HG03469 (cell line): ENCODE data around the gene MYT1.
"Not testable (repeated sequence)": the region's sequence is repeated elsewhere in the genome, so short reads cannot be mapped to it uniquely, and the experiment has no call there.

Experiments
- ATAC-seq: cut with Tn5 transposase; IDR thresholded peaks from one replicate; pipeline ENCODE4 v1.9.1; 2021; ENCODE audit warnings: mild to moderate bottlenecking, moderate library complexity, moderate number of reproducible peaks; ENCODE audit not compliant: unreplicated experiment

The MYT1 gene

DNA sequence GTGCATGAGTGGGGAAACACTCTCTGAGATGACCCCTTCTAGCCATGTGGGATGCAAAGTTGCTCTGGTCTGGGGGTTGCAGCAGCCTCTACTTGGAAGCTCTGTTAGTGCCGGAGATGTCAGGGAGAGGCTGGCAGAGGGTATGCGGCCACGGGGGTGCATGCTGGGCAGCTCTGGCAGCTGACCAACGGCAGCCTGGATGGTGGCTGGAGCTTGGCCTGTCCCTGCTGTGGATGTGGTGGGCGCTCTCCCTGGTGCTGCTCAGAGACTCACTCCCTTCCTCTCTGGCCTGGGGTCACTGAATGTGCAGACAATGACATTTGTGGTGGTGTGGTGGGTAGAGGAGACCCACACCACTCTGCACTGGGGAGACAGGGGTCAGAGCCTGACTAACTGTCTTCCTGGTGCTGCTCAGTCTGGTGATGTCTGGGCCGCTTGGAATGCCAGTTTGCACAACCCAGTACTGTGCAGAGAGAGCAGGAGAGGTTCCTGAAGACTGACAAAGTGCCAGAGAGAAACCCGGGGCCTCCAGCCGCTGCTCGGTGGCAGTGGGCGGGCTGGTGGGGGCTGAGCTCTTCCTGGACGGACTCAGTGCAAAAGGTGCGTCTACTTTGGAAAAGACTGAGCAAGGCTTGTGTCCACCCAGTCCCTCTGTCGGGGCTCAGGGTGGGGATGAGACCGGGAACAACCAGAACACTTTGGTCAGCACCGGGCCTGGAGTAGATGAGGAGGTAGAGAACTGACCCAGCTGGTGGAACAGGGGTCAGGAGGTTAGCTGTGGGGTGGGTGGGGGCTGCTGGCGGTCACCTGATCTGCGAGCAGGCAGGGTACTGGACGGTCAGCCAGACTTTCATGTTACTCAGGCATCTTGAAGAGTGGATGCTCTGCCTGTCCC, 2.7 kb downstream of the MYT1 start:
- ATAC-seq = no peak

DNA sequence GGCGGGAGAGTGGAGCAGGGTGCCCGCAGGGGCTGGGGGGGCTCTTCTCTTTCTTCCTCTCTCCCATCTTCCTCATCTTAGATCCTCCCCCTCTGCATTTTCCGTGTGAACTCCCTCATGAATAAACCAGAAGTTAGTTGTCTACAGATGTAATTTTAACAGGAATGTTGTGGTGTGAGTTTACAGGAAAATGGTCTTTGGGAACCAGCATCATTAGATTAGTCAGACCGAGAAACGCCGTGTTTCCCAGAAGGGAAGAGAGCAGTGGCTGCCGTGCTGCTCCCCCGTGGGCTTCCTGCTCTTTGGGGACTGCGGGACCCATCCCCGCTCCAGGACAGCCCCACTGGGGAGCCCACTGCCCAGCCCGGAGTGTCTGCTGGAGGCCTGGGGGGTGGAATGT, 3.4 kb downstream of the MYT1 start:
- no peak for ATAC-seq

DNA sequence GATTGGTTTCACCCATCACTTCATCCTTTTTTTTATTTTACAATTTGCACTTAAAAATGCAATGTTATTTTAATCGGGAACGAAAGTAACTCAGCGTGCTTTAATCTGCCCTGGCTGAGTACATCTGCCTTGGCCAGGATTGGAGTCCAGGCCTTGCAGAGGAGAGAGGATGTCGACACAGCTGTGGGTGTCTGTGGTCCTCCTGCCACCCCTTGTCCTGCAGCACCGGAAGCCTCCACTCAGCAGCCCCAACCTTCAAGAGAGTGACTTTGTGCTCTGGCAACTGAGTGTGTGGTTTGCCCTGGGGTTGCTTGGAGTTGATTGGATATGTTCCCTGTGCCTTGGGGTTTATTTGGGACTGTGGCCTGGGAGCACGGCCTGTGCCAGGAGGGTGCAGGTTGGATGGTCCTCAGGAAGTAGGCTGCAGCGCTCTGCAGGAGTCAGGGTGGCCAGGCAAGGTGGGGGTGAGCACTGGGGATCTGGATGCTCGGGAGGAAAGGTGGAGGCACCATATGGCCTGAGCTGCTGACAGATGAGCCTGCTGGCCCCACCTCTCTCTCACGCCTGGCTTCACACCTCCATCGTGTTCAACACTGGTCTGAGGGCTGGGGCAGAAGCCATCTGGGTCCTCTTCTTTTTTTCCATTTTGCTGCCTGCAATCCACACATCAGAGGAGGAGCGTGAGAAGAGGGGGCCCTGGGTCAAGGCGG, 4.3 kb downstream of the MYT1 start:
- ATAC-seq = no peak

DNA sequence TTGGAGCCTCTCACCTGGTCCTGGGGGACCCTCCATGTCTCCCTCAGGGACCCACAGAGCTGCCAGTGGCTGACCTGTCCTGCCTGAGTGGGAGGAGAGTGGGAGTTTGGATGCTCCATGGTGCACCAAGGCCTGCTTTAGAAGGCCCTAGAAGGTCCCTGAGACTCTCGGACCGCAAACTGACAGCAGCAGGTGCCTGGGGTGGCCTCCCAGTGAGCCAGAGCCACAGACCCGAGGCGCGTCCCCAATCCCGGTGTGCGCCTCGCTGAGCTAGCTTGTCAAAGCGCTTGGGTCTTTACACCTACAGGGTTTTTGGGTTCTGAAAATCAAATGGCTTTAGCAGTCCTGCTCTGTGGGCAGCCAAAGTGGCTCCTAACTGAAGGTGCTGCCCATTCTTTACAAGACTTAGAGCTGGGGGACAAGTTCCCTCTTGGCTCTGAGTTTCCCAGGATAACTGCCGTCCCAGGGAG, 4.9 kb downstream of the MYT1 start:
- ATAC-seq = no peak

DNA sequence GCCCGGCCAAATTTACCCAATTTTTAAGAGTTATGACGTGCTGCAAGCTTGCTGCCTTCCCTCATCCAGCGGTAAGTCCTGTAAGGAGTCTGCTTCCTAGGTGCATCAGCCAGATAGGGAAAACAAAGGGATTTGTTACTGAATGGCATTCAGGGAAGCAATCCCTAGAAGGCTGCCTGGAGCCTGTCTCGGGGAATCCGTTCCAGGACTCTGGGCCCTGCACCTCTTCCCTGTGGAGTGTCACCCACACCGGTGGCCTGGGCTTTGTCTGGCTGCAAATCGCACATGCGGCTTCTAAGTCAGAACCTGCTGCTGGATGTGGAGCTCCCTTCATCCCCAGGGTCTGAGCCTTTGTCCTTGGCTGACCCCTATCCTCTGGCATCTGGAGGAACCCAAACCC, 7.0 kb downstream of the MYT1 start:
- ATAC-seq = no peak

DNA sequence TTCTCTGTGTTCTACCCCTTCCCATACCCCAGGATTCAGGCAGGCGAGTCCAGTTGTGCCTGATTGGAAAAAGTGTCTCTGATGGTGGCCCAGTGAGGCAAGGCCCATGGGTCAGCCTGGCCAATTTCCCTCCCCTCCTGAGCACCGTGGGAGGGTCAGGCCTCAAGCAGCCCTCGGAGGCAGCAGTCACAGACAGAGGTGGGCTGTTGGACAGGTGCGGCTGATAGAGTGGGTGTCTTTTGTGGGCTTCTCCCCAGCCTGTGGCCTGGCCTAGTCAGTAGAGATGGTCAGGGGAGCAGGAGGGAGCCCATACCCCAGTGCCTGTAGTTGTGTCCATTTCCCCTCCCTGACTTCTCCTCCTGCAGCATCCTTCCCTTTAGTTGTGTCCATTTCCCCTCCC, 8.9 kb downstream of the MYT1 start:
- ATAC-seq = no peak

DNA sequence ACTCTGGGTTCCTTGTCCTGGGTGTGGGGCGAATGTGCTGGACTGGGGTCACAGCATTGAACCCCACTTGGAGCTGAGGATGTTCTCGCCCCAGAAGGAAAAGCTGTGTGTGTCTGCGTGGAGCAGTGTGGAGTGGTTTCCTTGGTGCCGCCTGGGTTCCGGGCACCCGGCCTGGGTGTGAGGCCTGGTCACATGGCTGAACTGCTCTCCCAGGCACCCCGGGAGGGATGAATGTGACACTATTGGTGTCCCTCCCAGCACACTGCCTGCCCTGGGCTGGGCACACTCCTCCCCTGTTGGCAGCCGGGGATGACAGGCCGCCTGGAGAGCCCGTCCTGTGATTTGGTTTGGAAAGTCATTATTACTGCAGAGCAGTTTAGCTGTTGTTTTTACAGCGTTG, 12.3 kb downstream of the MYT1 start:
- ATAC-seq = no peak

DNA sequence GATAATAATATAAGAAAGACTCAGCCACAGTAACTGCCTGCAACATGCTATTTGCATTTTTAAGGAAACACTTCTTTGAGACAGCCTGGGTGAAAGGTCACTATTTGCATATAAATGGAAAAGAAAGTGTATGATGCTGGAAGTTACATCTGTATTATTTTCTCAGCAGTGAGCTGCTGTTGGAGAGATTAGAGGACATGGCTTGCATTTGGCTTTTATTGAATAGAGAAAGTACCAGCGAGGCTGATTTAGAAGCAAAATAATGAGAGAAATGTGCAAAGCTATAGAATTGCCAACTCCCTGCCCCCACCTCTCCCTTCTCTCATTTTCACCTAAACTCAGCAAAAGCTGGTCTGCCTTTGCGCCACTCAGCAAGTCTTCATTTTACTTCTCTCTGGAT, 12.7 kb downstream of the MYT1 start:
- no peak for ATAC-seq

DNA sequence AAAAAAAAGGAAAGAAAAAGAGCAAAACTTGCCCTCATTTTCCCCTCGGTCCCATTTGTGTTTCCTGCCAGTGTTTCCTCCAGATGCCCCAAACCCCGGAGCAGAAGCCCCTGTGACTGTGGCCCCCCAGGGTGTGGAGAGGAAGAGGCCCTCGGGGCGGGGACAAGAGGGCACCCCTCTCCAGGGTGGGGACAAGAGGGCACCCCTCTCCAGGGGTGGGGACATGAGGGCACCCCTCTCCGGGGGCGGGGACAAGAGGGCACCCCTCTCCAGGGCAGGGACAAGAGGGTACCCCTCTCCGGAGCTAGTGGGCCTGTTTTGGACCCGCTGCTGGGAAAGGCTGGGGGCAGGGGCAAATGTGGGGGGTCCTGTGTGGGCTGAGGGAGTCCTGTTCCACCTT, 13.1 kb downstream of the MYT1 start:
- no peak for ATAC-seq

DNA sequence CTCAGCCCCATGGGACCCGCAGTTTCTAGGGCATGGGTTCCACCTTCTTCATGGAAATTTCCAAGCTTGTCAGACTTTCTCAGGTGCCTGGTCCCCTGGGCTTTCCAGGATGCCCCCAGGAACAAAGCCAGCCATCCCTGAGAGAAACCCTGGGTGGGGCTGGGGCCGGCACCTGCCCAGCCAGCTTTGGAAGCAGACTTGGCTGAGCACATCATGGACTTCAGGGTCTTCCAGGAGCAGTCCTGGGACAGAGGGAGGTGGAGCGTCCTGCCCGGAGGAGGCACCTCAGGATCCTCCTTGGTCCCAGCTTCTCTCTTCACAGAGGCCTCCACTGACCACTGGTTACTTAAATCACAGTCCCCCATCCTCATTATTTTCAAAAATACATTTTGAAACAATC, 13.5 kb downstream of the MYT1 start:
- no peak for ATAC-seq

DNA sequence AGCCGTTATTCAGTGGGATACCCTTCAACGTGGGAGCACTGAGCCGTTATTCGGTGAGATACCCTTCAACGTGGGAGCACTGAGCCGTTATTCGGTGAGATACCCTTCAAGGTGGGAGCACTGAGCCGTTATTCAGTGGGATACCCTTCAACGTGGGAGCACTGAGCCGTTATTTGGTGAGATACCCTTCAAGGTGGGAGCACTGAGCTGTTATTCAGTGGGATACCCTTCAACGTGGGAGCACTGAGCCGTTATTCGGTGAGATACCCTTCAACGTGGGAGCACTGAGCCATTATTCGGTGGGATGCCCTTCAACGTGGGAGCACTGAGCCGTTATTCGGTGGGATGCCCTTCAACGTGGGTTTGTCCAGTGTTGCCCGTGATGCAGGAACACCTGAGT, 14.7 kb downstream of the MYT1 start:
- ATAC-seq = not testable (repeated sequence)

DNA sequence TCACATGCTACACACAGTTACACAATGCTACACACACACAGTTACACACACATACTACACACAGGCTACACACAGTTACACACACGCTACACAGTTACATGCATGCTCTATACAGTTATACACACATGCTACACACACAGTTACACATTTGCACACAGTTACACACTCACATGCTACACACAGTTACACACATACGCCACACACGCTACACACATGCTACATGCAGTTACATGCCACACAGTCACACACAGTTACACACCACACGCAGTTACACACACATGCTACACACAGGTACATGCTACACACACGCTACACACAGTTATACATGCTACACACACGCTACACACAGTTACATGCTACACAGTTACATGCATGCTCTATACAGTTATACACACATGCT, 15.6 kb downstream of the MYT1 start:
- ATAC-seq = no peak

DNA sequence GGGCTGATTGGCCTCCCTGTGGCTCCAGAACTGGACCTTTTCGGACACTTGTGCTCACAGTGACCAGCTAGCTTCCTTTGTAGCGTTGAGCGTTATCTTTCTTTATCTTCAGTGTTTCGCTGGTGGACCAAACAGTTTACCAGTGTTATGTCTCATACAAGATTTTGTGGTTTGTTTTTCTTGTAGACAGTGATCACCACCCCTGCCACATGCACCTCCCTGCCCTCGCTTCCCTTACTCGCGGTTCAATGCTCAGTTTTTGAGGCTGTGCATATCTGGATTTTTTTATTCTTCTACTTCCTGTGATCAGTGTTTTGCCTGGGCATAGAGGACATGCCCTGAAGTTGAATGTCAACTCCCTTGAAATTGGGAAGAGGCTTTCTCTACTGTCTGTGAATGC, 16.4 kb downstream of the MYT1 start:
- no peak for ATAC-seq

DNA sequence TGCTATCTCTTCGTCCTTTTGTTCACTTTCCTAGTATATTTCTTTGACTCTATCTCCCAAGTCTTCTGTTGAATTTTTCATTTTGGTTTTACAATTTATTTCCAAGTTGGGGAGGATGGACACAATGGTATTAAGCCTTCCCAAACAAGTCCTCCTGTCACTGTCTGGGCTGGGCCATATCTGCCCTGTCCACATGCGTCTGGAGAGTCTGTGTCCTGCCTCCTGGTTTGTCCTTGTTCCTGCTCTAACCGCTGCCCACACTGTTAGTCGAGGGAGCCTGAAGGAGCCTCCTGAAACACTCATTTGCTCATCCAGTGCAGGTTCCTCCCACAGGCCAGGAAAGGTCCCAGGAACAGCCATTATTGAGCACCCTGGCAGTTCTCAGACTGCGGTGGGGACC, 17.1 kb downstream of the MYT1 start:
- no peak for ATAC-seq

DNA sequence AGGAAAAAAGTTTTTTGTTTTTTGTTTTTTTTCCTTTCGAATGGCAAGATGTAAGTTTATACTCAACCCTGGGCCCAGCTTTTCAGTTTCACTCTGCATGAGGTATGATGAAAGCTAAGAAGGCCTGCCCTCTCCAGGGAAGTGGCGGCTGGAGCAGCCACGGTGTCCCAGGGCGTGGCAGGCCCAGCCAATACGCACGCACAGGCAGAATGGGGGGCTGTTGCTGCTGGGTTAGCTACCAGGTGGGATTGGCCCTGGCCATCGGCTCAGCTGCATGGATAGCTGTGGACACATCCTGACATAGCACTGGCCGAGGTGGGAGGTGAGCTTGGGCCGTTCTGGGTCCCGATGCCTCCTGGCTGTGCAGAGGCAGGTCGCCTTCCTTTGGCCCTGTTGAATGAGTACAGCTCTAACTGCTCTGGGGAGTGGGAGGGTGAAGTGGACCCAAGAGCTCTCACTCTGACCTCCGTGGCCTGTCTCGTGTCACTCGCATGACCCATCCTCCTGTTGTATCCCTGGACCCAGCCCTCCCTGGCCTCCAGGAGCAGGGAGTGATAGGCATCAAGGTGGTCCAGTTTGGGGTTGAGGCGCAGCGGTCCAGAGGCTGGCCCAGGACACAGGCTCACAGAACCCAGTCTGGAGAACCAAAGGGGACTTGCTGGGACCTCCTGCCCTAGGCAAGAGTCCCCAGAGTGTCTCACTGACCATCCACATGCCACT, 18.1 kb downstream of the MYT1 start:
- no peak for ATAC-seq

DNA sequence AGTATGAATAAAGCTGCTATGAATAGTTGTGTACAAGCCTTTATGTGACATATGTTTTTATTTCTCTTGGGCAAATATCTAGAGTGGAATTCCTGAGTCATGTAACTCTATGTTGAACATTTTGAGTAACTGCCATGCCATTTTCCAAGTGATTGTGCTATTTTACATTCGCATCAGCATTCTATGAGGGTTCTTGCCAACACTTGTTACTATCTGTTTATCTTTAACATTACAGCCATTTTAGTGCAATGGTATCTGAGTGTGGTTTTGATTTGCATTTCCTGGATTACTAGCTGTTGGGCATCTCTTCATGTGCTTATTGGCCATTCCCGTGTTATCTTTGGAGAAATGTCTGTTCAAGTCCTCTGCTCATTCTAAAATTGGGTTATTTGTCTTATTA, 19.1 kb downstream of the MYT1 start:
- ATAC-seq = no peak

DNA sequence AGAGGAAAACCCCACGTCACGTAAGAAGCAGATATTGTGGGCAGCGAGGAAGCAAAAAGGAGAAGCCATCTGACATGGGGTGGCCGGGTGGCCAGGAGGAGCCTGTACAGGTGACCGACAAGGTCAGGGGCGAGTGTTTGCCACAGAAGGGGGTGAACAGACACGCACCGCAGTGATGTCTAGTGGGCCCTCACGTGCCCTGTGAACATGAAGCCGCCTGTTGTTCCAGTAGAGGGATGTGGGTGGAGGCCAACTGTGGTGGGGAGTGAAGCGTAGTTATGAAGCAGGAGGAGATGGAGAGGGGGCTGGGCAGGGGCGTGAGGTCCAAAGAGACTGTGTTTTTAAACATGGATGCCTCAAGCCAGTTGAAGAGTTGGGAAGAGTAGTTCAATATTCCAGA, 20.5 kb downstream of the MYT1 start:
- no peak for ATAC-seq

DNA sequence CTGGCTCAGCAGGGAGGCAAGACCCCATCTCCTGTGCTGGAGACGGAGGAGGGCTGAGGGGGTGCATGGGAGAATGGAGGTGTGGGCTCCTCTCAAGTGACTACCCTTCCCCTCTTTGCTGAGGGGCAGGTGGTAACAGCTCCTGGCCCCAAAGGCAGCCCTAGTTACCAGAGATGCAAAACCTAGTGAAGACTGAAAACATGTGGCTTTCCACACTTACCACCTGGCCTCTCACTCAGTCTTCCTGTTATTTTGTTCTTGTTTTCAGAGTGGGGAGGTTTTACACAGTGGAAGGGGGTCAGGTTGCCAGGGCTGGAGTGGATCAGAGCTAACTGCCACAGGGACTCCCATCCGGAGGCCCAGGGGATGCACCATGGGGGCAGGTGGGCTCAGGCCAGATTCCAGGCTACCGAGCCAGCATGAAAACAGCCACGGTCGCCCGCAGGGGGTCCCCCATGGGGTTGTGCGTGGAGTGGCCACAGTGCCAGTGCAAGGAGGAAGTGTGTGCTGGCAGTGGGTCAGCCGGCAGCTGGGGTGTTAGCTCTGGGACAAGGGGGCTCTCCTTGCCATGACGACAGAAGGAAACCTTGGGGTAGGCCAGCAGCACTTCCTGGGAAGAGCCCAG, 21.1 kb downstream of the MYT1 start:
- no peak for ATAC-seq

DNA sequence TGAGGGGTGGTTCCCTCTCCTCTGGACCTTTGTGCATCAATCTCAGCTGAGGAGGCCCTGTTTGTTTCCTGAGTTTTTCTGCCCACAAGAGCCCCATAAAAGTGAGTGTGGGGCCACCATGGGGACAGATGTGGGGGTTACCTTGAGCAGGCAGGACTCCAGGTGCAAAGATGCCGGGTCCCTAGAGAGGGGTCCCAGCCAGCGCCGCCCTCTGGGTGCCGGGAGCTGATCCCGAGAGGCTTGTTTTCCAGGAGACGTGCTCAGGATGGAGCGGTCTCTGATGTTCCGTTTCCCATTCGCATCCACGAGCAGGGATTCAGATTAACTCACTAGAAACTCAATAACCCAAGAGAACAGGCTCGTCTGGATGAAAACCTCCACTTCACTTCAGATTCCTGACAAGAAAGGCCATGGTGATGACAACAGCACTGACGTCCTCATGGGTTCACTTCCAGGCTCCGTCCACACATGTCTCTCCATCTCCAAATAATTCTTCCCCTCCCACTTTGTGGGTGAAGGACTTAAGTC, 21.9 kb downstream of the MYT1 start:
- ATAC-seq = no peak

DNA sequence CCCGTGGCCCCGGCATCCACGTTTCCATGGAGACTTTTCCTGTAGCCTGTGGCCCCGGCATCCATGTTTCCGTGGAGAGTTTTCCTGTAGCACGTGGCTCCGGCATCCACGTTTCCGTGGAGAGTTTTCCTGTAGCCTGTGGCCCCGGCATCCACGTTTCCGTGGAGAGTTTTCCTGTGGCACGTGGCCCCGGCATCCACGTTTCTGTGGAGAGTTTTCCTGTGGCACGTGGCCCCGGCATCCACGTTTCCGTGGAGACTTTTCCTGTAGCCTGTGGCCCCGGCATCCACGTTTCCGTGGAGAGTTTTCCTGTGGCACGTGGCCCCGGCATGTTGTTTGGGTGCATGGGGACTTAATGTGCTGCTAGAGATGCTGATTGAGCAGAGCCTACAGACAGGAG, 23.0 kb downstream of the MYT1 start:
- not testable (repeated sequence) for ATAC-seq

DNA sequence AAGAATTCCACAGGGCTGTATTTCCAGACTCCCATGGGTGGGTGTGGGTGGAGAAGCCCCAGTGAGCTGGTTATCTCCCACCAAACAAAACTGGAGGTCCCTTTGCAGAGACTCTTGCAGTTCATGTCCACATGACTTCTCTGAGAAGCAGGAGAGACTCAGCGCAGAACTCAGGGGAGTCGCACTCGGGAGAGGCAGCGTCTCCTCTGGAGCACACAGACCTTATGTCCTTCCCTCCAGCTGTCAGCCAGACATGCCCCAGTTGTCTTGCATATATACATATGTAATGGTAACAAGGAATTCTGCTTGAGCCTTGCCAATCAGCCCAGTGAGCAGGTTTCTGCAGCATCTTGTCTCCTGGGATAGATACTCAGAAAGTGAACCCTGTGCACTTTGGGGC, 23.8 kb downstream of the MYT1 start:
- ATAC-seq = no peak
